ENCODE data around the gene KIAA1671. TPM values are rescaled to one million over a fixed set of nuclear protein-coding genes. Genes with fewer than 3 reads are reported as not detected.

The KIAA1671 gene
- total and polyA plus RNA-seq, 2 donors: 13.0 to 19.0 TPM

- 82% methylated on average over 5 of the region's 5 CpGs for WGBS
- no peaks in the 10 kb centered on the region for H3K4me1 ChIP-seq (ENCODE audit: insufficient read depth)
- H3K36me3 ChIP-seq (ENCODE audit: insufficient read depth): no peaks in the 10 kb centered on the region
- H3K27ac ChIP-seq (ENCODE audit: low read depth): no peak overlapping the region
- H3K4me3 ChIP-seq (ENCODE audit: low read depth, low read length): no peak overlapping the region
- no peak for DNase-seq (ENCODE audit: extremely low spot score)
These were observed 28.6 kb downstream of the KIAA1671 start for GRCh38 chr22:24981066-24981465.

DNA sequence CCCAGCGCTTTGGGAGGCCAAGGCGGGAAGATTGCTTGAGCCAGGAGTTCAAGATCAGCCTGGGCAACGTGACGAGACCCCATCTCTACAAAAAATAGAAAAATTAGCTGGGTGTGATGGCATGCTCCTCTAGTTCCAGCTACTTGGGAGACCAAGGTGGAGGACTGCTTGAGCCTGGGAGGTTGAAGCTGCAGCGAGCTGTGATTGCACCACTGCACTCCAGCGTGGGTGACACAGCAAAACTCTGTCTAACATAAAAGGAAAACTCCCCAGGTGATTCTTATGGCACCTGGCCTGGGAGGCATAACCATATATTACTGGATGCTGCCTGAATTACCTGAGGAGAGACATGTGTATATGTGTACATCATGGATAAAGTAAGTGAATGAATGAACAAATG is 29.1 kb downstream of the KIAA1671 start:
- Histone ChIP-seq H3K4me1 (ENCODE audit: insufficient read depth) (no peaks in the 10 kb centered on the region), H3K36me3 (ENCODE audit: insufficient read depth) (no peaks in the 10 kb centered on the region), H3K4me3 (ENCODE audit: low read depth, low read length) (no peak overlapping the region), H3K27ac (ENCODE audit: low read depth) (no peak overlapping the region)
- no peak for DNase-seq (ENCODE audit: extremely low spot score)
- 90% methylated on average over 6 of the region's 6 CpGs for WGBS

- H3K36me3 ChIP-seq (ENCODE audit: insufficient read depth): no peaks in the 10 kb centered on the region
- no peak overlapping the region for H3K4me3 ChIP-seq (ENCODE audit: low read depth, low read length)
- no peak overlapping the region for H3K27ac ChIP-seq (ENCODE audit: low read depth)
- H3K4me1 ChIP-seq (ENCODE audit: insufficient read depth): no peaks in the 10 kb centered on the region
- WGBS: 78% methylated on average over 8 of the region's 8 CpGs
- DNase-seq (ENCODE audit: extremely low spot score): no peak
These were observed 30.0 kb downstream of the KIAA1671 start for GRCh38 chr22:24982301-24983056.

- no peaks in the 10 kb centered on the region for H3K4me1 ChIP-seq (ENCODE audit: insufficient read depth)
- H3K36me3 ChIP-seq (ENCODE audit: insufficient read depth): no peaks in the 10 kb centered on the region
- H3K4me3 ChIP-seq (ENCODE audit: low read depth, low read length): no peak overlapping the region
- WGBS: 71% methylated on average over 5 of the region's 5 CpGs
- H3K27ac ChIP-seq (ENCODE audit: low read depth): no peak overlapping the region
- no peak for DNase-seq (ENCODE audit: extremely low spot score)
These were observed 30.6 kb downstream of the KIAA1671 start for GRCh38 chr22:24983151-24983550.

DNA sequence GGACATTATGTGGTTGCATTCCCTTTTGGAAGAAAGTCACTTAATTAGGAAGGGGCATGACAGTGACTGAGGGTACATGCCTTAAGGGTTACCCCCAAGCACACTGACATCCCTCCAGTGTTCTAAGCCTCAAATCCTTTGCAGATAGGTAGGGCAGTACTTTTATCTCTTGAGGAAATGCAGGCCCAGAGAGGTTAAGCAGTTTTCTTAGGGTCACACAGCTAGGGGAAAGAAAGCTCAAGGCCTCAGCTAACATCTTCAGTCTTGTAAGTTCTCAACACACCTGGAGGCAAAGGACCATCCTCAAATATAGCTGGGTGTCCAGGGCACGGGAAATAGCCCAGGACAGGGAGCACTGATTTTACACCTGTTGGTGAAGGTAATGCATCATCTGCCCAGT is 31.6 kb downstream of the KIAA1671 start:
- no peak overlapping the region for H3K4me3 ChIP-seq (ENCODE audit: low read depth, low read length)
- DNase-seq (ENCODE audit: extremely low spot score): no peak
- no peaks in the 10 kb centered on the region for H3K36me3 ChIP-seq (ENCODE audit: insufficient read depth)
- 89% methylated on average over 1 of the region's 1 CpG for WGBS
- no peak overlapping the region for H3K27ac ChIP-seq (ENCODE audit: low read depth)
- no peaks in the 10 kb centered on the region for H3K4me1 ChIP-seq (ENCODE audit: insufficient read depth)

- Histone ChIP-seq H3K27ac (ENCODE audit: low read depth) (no peak overlapping the region), H3K4me1 (ENCODE audit: insufficient read depth) (no peaks in the 10 kb centered on the region), H3K36me3 (ENCODE audit: insufficient read depth) (no peaks in the 10 kb centered on the region), H3K4me3 (ENCODE audit: low read depth, low read length) (no peak overlapping the region)
- DNase-seq (ENCODE audit: extremely low spot score): no peak
- 44% methylated on average over 9 of the region's 9 CpGs for WGBS
These were observed 33.3 kb downstream of the KIAA1671 start for GRCh38 chr22:24985826-24986214.

- Histone ChIP-seq H3K27ac (ENCODE audit: low read depth) (no peak overlapping the region), H3K36me3 (ENCODE audit: insufficient read depth) (no peaks in the 10 kb centered on the region), H3K4me3 (ENCODE audit: low read depth, low read length) (no peak overlapping the region), H3K4me1 (ENCODE audit: insufficient read depth) (no peaks in the 10 kb centered on the region)
- WGBS: 70% methylated on average over 4 of the region's 4 CpGs
- DNase-seq (ENCODE audit: extremely low spot score): no peak
These were observed 34.3 kb downstream of the KIAA1671 start for GRCh38 chr22:24986816-24987215.

- no peak overlapping the region for H3K4me3 ChIP-seq (ENCODE audit: low read depth, low read length)
- H3K36me3 ChIP-seq (ENCODE audit: insufficient read depth): no peaks in the 10 kb centered on the region
- DNase-seq (ENCODE audit: extremely low spot score): no peak
- H3K27ac ChIP-seq (ENCODE audit: low read depth): no peak overlapping the region
- no peaks in the 10 kb centered on the region for H3K4me1 ChIP-seq (ENCODE audit: insufficient read depth)
- 85% methylated on average over 2 of the region's 2 CpGs for WGBS
These were observed 36.6 kb downstream of the KIAA1671 start for GRCh38 chr22:24989135-24989534.

GRCh38 chr22:24989541-24989951 is 37.0 kb downstream of the KIAA1671 start:
- no peak for DNase-seq (ENCODE audit: extremely low spot score)
- Histone ChIP-seq H3K4me3 (ENCODE audit: low read depth, low read length) (no peak overlapping the region), H3K27ac (ENCODE audit: low read depth) (no peak overlapping the region), H3K4me1 (ENCODE audit: insufficient read depth) (no peaks in the 10 kb centered on the region), H3K36me3 (ENCODE audit: insufficient read depth) (no peaks in the 10 kb centered on the region)
- WGBS: 29% methylated on average over 5 of the region's 5 CpGs

DNA sequence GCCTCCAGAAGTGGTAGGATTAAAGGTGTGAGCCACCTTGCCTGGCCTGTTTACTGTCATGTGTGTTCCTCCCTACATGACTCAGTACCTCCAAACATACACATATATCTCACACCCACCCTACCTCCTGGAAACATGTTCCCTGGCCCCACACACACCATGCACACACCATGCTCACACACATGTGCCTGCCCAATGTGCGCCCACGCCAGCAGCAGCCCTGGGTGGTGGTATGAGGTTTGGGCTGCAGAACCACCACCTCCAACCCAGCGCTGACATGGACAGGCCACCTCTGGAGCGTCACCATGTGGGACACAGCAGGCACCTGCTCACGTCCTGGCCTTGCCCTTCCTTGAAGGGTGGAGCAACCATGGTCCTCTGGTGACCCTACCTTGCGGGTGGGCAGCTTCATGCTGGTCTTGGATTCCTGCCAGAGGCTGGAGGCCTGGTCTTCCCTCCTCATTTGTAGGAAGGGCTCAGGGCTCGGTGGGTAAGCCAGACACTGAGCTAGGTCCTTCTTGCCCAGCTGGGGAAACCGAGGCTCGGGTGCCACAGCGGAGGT is 37.9 kb downstream of the KIAA1671 start:
- Histone ChIP-seq H3K27ac (ENCODE audit: low read depth) (no peak overlapping the region), H3K4me3 (ENCODE audit: low read depth, low read length) (no peak overlapping the region), H3K4me1 (ENCODE audit: insufficient read depth) (no peaks in the 10 kb centered on the region), H3K36me3 (ENCODE audit: insufficient read depth) (no peaks in the 10 kb centered on the region)
- WGBS: 94% methylated on average over 10 of the region's 10 CpGs
- DNase-seq (ENCODE audit: extremely low spot score): no peak

DNA sequence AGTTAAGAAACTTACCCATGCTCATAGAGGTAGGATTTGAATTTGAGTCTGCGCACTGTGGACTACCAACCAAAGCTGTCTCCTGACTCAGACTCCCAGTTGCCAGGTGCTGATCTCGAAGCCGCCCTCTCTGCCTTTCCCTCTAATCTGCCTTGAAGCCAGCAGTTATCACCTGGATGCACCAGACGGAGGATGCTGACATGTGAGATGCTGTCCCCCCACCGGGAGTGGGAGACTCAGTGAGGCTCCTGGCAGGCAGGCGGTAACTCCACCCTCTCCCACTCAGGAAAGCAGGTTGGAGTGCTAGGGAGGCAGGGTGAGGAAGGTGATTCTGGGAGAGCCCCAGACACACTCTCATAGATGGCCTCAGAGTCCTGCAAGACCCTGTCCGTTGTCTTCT is 40.4 kb downstream of the KIAA1671 start:
- H3K4me1 ChIP-seq (ENCODE audit: insufficient read depth): no peaks in the 10 kb centered on the region
- no peak overlapping the region for H3K27ac ChIP-seq (ENCODE audit: low read depth)
- DNase-seq (ENCODE audit: extremely low spot score): no peak
- WGBS: 66% methylated on average over 7 of the region's 7 CpGs
- H3K36me3 ChIP-seq (ENCODE audit: insufficient read depth): no peaks in the 10 kb centered on the region
- no peak overlapping the region for H3K4me3 ChIP-seq (ENCODE audit: low read depth, low read length)

GRCh38 chr22:24994070-24994763 is 41.7 kb downstream of the KIAA1671 start:
- no peak overlapping the region for H3K27ac ChIP-seq (ENCODE audit: low read depth)
- DNase-seq (ENCODE audit: extremely low spot score): no peak
- no peak overlapping the region for H3K4me3 ChIP-seq (ENCODE audit: low read depth, low read length)
- H3K36me3 ChIP-seq (ENCODE audit: insufficient read depth): no peaks in the 10 kb centered on the region
- H3K4me1 ChIP-seq (ENCODE audit: insufficient read depth): no peaks in the 10 kb centered on the region
- WGBS: 69% methylated on average over 7 of the region's 7 CpGs

GRCh38 chr22:24995649-24996180 is 43.2 kb downstream of the KIAA1671 start:
- Histone ChIP-seq H3K4me3 (ENCODE audit: low read depth, low read length) (no peak overlapping the region), H3K27ac (ENCODE audit: low read depth) (no peak overlapping the region), H3K36me3 (ENCODE audit: insufficient read depth) (no peaks in the 10 kb centered on the region), H3K4me1 (ENCODE audit: insufficient read depth) (no peaks in the 10 kb centered on the region)
- WGBS: 75% methylated on average over 2 of the region's 2 CpGs
- no peak for DNase-seq (ENCODE audit: extremely low spot score)

DNA sequence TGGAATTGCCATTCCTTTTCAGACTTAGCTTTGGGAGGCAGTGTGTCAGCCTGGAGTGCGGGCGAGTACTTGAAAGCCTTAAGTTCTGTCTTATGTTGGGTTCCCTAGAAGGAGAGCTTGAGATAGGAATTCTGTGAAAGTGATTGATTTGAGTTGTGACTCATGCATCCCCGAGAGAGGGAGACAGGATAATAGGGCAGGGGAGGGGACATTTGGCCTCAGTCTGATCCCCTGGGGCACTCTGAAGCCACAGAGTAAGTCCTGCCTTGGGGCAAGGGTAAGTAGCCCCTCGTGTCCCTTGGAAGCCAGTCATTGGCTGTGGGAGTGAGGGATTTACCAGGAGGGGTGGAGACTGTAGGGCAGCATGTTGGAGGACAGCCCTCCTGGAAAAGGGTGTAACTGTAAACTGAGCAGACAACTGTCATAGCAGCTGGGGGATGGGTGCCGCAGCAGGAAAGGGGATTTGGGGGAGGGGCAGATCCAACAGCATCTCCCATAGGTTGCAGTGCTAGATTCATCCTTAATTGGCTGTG is 44.0 kb downstream of the KIAA1671 start:
- no peak for DNase-seq (ENCODE audit: extremely low spot score)
- Histone ChIP-seq H3K4me1 (ENCODE audit: insufficient read depth) (no peaks in the 10 kb centered on the region), H3K4me3 (ENCODE audit: low read depth, low read length) (no peak overlapping the region), H3K36me3 (ENCODE audit: insufficient read depth) (no peaks in the 10 kb centered on the region), H3K27ac (ENCODE audit: low read depth) (no peak overlapping the region)
- 15% methylated on average over 5 of the region's 5 CpGs for WGBS
